ENCODE measurements around the gene GLO1. TPM values are rescaled to one million over a fixed set of nuclear protein-coding genes. Genes with fewer than 3 reads are reported as not detected.

The GLO1 gene
- 121 and 126 TPM in 2 replicates for total RNA-seq

DNA sequence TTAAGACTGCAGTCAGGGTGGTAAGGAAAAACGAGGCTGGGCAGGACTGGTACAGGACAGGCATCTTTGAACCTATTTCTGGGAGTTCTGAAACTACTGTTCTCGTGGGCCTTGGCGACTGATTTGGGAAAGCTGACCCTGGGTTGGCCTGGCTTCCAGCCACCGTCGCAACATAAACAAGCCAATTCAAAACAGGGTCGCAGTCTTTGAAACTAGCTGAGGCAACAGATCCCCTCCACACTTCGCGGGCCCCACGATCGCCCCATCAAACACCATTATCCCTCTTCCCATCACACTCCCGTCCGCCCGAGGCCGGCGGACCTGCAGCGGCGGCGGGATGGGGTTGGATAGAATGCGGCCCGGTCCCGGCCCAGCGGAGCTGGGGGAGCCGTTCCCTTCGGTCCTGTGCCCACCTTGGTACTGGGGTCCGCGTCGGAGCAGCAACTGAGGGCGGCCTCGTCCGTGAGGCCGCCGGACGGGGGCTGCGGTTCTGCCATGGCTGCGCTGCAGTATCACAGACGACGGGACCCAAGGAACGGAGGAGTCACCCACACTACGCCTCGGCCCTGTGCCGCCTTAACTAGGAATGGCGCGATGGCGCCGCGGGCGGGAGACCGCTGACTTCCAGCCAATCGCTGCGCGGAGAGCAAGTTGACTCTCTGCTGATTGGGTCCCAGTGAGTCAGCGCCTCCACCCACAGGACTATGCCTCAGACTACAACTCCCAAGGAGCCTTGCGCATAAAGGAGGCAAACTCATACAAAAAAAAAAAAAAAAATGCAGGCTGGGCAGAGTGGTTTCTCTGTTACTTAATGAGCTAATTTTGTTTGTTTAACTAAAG, at the start of gene GLO1:
GLO1 (minus strand) TSS at position 588 of the 840 bp plus-strand sequence; CDS start at position 497, 91 bp downstream.

DNA sequence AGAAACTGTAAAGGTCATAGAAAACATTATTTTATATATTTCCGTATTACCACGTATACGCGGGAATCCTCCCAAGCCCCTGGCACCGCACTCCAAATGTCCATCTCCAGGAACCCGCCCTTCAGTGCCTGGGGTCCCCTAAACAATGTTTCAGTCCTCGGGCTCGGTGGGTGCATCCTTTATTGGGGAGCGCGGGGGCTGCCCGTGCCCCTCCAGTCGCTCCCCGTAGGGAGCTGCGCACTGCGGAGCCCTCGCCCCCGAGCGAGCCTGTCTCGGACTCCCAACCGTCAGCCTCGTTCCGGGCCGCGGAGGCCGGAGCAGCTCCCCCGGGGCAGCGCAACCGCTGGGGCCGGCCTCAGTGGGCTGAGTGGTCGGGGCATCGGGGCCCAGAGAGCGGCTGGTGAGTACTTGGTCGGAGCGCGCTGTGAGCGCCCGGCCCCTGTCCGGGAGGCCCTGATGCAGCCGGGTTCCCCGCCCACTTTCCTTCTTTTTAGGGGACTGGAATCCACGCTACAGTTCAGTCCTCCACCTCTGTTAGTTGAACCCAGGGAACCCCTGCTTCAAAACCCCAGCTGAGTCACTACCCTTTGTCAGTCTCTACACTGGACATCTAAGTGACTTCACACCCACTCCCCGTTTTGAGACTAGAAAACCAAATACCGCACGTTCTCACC, 12.2 kb upstream of the GLO1 start, which contains the start of gene DNAH8:
DNAH8 (plus strand) TSS at position 296 of the 674 bp plus-strand sequence. CDS start 7,499 bp downstream, outside the sequence.

DNA sequence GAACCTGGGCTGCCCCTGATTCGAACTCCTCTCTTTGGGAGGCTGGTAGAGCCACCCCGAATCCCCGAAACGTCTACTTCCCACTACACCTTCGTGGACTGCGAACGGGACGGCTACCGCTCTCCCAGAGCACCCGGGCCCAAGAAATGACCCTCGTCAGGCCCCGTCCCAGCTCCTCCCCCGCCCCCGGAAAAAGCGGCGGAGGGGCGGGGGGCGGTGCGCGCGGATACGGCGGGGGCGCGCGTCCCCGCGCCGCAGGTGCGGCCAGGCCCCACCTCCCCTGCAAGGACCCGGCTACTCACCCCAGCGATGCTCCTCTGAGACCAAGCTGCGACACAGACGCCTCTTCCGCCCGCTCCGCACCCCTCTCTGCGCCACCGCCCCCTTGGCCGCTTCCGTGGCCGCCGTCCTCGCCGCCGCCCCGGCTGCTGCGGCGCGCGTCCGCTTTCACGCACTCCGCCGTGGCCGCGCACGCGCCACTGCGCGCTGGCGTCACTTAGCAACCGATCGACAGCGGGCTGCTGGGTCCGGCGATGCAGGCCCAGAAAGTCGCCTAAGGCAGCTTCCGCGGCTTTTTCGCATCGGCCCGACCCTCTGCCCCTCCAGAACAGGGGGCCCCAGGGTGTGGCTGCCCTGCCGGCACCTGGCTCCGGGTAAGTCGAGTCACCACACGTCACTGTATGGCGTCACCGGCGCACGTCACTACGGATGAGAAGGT, 63.3 kb downstream of the GLO1 start, which contains the start of gene BTBD9:
BTBD9 (minus strand) TSS at position 432 of the 718 bp plus-strand sequence.

Other genes starting within 250 kb of the GLO1 start
- gene BTBD9, start 63.2 kb downstream of the GLO1 start, total RNA-seq, result 7.9 and 13.0 TPM in 2 replicates
- gene DNAH8, start 12.2 kb upstream of the GLO1 start, total RNA-seq, result under 0.01 TPM in 2 replicates

Data from nasal cavity respiratory epithelium epithelial cell of viscerocranial mucosa (primary cell).